Measurements from ENCODE around the gene EIF3I. TPM values are rescaled to one million over a fixed set of nuclear protein-coding genes. Genes with fewer than 3 reads are reported as not detected.

Gene EIF3I
- total and polyA plus RNA-seq, 2 donors (not counting 1 experiment from before 2014, with no cell fraction given), result 277 to 492 TPM

DNA sequence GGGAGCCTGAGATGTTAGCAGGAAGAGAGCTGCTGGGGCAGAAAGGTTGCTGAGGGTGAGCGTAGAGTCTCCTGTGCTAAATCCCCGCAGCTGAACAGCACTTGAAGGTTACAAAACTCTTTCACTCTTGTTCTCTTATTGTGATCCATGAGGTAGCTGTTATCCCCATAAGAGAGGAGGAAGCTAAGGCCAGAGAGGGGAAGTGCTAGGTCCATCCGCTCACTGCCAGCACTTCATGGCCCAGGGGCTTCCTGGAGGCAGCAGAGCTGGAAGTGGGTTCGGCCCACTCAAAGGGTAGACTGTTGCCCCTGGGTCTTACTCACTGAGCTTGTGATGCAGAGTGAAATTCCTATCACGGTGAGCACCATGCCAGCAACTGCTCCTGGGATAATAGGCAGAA is 5.6 kb upstream of the EIF3I start:
- TF ChIP-seq CTCF (conservative IDR thresholded peaks at IDR 0.05 in 1 of 2, IDR thresholded peaks at IDR 0.05 in 1 of 2; ENCODE audit: low read depth in 1 of 2, low read length in 2 of 2) (no peak), EZH2 (IDR thresholded peaks at IDR 0.05; ENCODE audit: low read length, missing control alignments) (no peak)
- H4K20me1 ChIP-seq (ENCODE audit: control insufficient read depth, extremely low read depth, insufficient read depth, low read length), result no peaks in the 10 kb centered on the region
- no peak overlapping the region for H3K4me2 ChIP-seq (ENCODE audit: extremely low read depth, insufficient read depth, low read length)
- no peak overlapping the region for H3K9ac ChIP-seq (ENCODE audit: insufficient read depth, low read length)
- H3K4me1 ChIP-seq (ENCODE audit: control insufficient read depth, extremely low read depth, insufficient read depth, low read length), result peaks cover 12% of the 10 kb centered on the region
- H3K36me3 ChIP-seq (ENCODE audit: control insufficient read depth, insufficient read depth, low read length), result peaks cover 16% of the 10 kb centered on the region
- no peak overlapping the region for H3K4me3 ChIP-seq (replicated peaks in 1 of 4; ENCODE audit: control extremely low read depth in 1 of 4, insufficient read depth in 1 of 4, low read depth in 3 of 4, low read length in 4 of 4)
- H3K27me3 ChIP-seq (ENCODE audit: control insufficient read depth, insufficient read depth, low read length), result no peaks in the 10 kb centered on the region
- H2AFZ ChIP-seq (ENCODE audit: low read length), result no peak overlapping the region
- peaks cover 8% of the 10 kb centered on the region for H3K79me2 ChIP-seq (ENCODE audit: control insufficient read depth, insufficient read depth, low read length)
- H3K27ac ChIP-seq (ENCODE audit: insufficient read depth, low read length), result no peak overlapping the region
- DNase-seq (ENCODE audit: low read depth in 2 of 2), result no peak
- H3K9me3 ChIP-seq (ENCODE audit: control insufficient read depth, insufficient read depth, low read depth, low read length), result no peaks in the 10 kb centered on the region

GRCh38 chr1:32219022-32219421 is 3.2 kb upstream of the EIF3I start:
- no peak for DNase-seq (ENCODE audit: low read depth in 2 of 2)
- no peak for TF ChIP-seq CTCF (conservative IDR thresholded peaks at IDR 0.05 in 1 of 2, IDR thresholded peaks at IDR 0.05 in 1 of 2; ENCODE audit: low read depth in 1 of 2, low read length in 2 of 2)
- no peak for TF ChIP-seq EZH2 (IDR thresholded peaks at IDR 0.05; ENCODE audit: low read length, missing control alignments)
- no peak overlapping the region for H2AFZ ChIP-seq (ENCODE audit: low read length)
- no peaks in the 10 kb centered on the region for H4K20me1 ChIP-seq (ENCODE audit: control insufficient read depth, extremely low read depth, insufficient read depth, low read length)
- no peak overlapping the region for H3K4me2 ChIP-seq (ENCODE audit: extremely low read depth, insufficient read depth, low read length)
- peaks cover 28% of the 10 kb centered on the region for H3K79me2 ChIP-seq (ENCODE audit: control insufficient read depth, insufficient read depth, low read length)
- H3K4me3 ChIP-seq (replicated peaks in 1 of 4; ENCODE audit: control extremely low read depth in 1 of 4, insufficient read depth in 1 of 4, low read depth in 3 of 4, low read length in 4 of 4), result no peak overlapping the region
- peaks cover 18% of the 10 kb centered on the region for H3K36me3 ChIP-seq (ENCODE audit: control insufficient read depth, insufficient read depth, low read length)
- H3K9ac ChIP-seq (ENCODE audit: insufficient read depth, low read length), result no peak overlapping the region
- no peak overlapping the region for H3K27ac ChIP-seq (ENCODE audit: insufficient read depth, low read length)
- H3K27me3 ChIP-seq (ENCODE audit: control insufficient read depth, insufficient read depth, low read length), result no peaks in the 10 kb centered on the region
- no peaks in the 10 kb centered on the region for H3K9me3 ChIP-seq (ENCODE audit: control insufficient read depth, insufficient read depth, low read depth, low read length)
- H3K4me1 ChIP-seq (ENCODE audit: control insufficient read depth, extremely low read depth, insufficient read depth, low read length), result peaks cover 20% of the 10 kb centered on the region

- Histone ChIP-seq H3K4me3 (replicated peaks in 1 of 4; ENCODE audit: control extremely low read depth in 1 of 4, insufficient read depth in 1 of 4, low read depth in 3 of 4, low read length in 4 of 4) (peak overlapping the region; percentile 77 to 88 (median 82)), H4K20me1 (ENCODE audit: control insufficient read depth, extremely low read depth, insufficient read depth, low read length) (no peaks in the 10 kb centered on the region), H3K36me3 (ENCODE audit: control insufficient read depth, insufficient read depth, low read length) (peaks cover 18% of the 10 kb centered on the region), H3K27ac (ENCODE audit: insufficient read depth, low read length) (peak overlapping the region; percentile 100), H3K9me3 (ENCODE audit: control insufficient read depth, insufficient read depth, low read depth, low read length) (no peaks in the 10 kb centered on the region), H3K79me2 (ENCODE audit: control insufficient read depth, insufficient read depth, low read length) (peaks cover 32% of the 10 kb centered on the region), H3K27me3 (ENCODE audit: control insufficient read depth, insufficient read depth, low read length) (no peaks in the 10 kb centered on the region), H3K9ac (ENCODE audit: insufficient read depth, low read length) (peak overlapping the region; percentile 98), H3K4me2 (ENCODE audit: extremely low read depth, insufficient read depth, low read length) (peak overlapping the region; percentile 94), H3K4me1 (ENCODE audit: control insufficient read depth, extremely low read depth, insufficient read depth, low read length) (peaks cover 20% of the 10 kb centered on the region), H2AFZ (ENCODE audit: low read length) (no peak overlapping the region)
- TF ChIP-seq EZH2 (IDR thresholded peaks at IDR 0.05; ENCODE audit: low read length, missing control alignments) (no peak), CTCF (conservative IDR thresholded peaks at IDR 0.05 in 1 of 2, IDR thresholded peaks at IDR 0.05 in 1 of 2; ENCODE audit: low read depth in 1 of 2, low read length in 2 of 2) (no peak)
- no peak for DNase-seq (ENCODE audit: low read depth in 2 of 2)
Measured at GRCh38 chr1:32220746-32221580, 1.2 kb upstream of the EIF3I start.
